ENCODE measurements around the gene ZNF891.

DNA sequence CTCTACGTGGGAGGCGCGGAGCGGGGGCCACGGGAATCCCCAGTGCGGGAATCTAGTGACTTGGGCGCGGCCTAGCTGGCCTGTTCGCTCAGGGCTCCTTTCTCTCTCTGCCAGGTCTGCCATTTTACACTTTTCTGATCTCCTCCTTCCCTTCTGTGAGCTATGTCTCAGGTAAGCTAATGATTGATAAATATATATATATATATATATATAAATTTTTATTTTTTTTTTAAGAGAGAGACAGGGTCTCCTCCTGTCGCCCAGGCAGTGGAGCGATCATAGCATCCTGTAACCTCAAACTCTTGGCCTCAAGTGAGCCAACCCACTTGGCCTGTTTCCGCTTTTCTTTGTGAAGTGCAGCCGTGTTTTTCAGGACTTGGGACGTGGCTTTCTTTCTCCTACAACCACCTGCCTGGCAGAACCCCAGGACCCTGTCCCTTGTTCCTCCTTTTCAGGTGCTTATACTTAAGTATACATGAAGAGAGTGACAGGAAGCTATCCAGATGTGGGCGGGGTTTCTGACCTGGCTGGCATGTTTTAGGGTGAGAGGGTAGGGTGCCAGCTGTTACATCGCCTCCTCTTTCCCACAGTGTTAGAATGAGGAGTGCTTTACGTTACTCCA lies 48.8 kb downstream of the ZNF891 start:
- TF ChIP-seq, protein P1, sequence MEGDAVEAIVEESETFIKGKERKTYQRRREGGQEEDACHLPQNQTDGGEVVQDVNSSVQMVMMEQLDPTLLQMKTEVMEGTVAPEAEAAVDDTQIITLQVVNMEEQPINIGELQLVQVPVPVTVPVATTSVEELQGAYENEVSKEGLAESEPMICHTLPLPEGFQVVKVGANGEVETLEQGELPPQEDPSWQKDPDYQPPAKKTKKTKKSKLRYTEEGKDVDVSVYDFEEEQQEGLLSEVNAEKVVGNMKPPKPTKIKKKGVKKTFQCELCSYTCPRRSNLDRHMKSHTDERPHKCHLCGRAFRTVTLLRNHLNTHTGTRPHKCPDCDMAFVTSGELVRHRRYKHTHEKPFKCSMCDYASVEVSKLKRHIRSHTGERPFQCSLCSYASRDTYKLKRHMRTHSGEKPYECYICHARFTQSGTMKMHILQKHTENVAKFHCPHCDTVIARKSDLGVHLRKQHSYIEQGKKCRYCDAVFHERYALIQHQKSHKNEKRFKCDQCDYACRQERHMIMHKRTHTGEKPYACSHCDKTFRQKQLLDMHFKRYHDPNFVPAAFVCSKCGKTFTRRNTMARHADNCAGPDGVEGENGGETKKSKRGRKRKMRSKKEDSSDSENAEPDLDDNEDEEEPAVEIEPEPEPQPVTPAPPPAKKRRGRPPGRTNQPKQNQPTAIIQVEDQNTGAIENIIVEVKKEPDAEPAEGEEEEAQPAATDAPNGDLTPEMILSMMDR (conservative IDR thresholded peaks at IDR 0.05; ENCODE audit: low read depth, low read length): no peak
- TF ChIP-seq POLR2A (IDR thresholded peaks at IDR 0.05; ENCODE audit: low read depth, low read length) (no peak), CHD1 (IDR thresholded peaks at IDR 0.05; ENCODE audit: low read depth, low read length) (no peak), MAZ (IDR thresholded peaks at IDR 0.05; ENCODE audit: borderline replicate concordance, low read depth, low read length) (no peak), CEBPB (IDR thresholded peaks at IDR 0.05; ENCODE audit: low read depth, low read length) (no peak), MXI1 (IDR thresholded peaks at IDR 0.05; ENCODE audit: borderline replicate concordance, low read depth, low read length) (no peak), RAD21 (IDR thresholded peaks at IDR 0.05; ENCODE audit: low read length) (no peak), BHLHE40 (IDR thresholded peaks at IDR 0.05; ENCODE audit: low read depth, low read length) (no peak)
- TF ChIP-seq, protein P2, sequence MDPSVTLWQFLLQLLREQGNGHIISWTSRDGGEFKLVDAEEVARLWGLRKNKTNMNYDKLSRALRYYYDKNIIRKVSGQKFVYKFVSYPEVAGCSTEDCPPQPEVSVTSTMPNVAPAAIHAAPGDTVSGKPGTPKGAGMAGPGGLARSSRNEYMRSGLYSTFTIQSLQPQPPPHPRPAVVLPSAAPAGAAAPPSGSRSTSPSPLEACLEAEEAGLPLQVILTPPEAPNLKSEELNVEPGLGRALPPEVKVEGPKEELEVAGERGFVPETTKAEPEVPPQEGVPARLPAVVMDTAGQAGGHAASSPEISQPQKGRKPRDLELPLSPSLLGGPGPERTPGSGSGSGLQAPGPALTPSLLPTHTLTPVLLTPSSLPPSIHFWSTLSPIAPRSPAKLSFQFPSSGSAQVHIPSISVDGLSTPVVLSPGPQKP (IDR thresholded peaks at IDR 0.05; ENCODE audit: borderline replicate concordance, low read depth, low read length): no peak
- TF ChIP-seq, protein P3, sequence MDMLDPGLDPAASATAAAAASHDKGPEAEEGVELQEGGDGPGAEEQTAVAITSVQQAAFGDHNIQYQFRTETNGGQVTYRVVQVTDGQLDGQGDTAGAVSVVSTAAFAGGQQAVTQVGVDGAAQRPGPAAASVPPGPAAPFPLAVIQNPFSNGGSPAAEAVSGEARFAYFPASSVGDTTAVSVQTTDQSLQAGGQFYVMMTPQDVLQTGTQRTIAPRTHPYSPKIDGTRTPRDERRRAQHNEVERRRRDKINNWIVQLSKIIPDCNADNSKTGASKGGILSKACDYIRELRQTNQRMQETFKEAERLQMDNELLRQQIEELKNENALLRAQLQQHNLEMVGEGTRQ (IDR thresholded peaks at IDR 0.05; ENCODE audit: low read depth, low read length): no peak
